Memory B cell (primary cell): Measurements from ENCODE around the gene USP47.
A peak's percentile ranks its signal among the peaks of the same experiment; 100 is the strongest.

ENCODE experiments used
- ATAC-seq: fragments of 150-1000 bp; cut with Tn5 transposase; 2 replicates; pipeline ENCODE4 v1.10.0; 2021; ENCODE audit warnings: low read depth, mild to moderate bottlenecking, moderate library complexity
- DNase-seq, 2 donors: peaks; one replicate each; pipeline ENCODE4 v3.0.0; 2022; ENCODE audit warnings: low spot score in 2 of 2
- H3K27ac Mint-ChIP-seq: one replicate; pipeline ENCODE4 v1.8.0; 2022; ENCODE audit warnings: mild to moderate bottlenecking, moderate library complexity, mixed read lengths
- H3K27me3 Mint-ChIP-seq: one replicate; pipeline ENCODE4 v1.8.0; 2022; ENCODE audit warnings: mixed read lengths
- H3K36me3 Mint-ChIP-seq: one replicate; pipeline ENCODE4 v1.8.0; 2022; ENCODE audit warnings: mild to moderate bottlenecking, mixed read lengths
- H3K4me1 Mint-ChIP-seq: one replicate; pipeline ENCODE4 v1.8.0; 2022; ENCODE audit warnings: mixed read lengths
- H3K4me3 Mint-ChIP-seq: one replicate; pipeline ENCODE4 v1.8.0; 2022; ENCODE audit warnings: mild to moderate bottlenecking, moderate library complexity, mixed read lengths
- H3K9me3 Mint-ChIP-seq: one replicate; pipeline ENCODE4 v1.8.0; 2022; ENCODE audit warnings: mixed read lengths

USP47 gene

GRCh38 chr11:11946878-11947277 lies 105.1 kb downstream of the USP47 start:
- DNase-seq (no peak), ATAC-seq (no peak)
- Mint-ChIP-seq H3K36me3 (peaks cover 24% of the 10 kb centered on the region), H3K27ac (no peak overlapping the region), H3K4me1 (no peaks in the 10 kb centered on the region), H3K27me3 (no peaks in the 10 kb centered on the region), H3K9me3 (no peaks in the 10 kb centered on the region), H3K4me3 (no peak overlapping the region)

GRCh38 chr11:11947825-11948224 lies 106.1 kb downstream of the USP47 start:
- H3K27ac Mint-ChIP-seq, result no peak overlapping the region
- H3K36me3 Mint-ChIP-seq, result peaks cover 24% of the 10 kb centered on the region
- no peak overlapping the region for H3K4me3 Mint-ChIP-seq
- ATAC-seq (no peak), DNase-seq (no peak)
- H3K4me1 Mint-ChIP-seq, result no peaks in the 10 kb centered on the region
- H3K9me3 Mint-ChIP-seq, result no peaks in the 10 kb centered on the region
- H3K27me3 Mint-ChIP-seq, result no peaks in the 10 kb centered on the region

- ATAC-seq (no peak), DNase-seq (no peak)
- Mint-ChIP-seq H3K4me3 (no peak overlapping the region), H3K4me1 (no peaks in the 10 kb centered on the region), H3K9me3 (no peaks in the 10 kb centered on the region), H3K36me3 (peaks cover 24% of the 10 kb centered on the region), H3K27ac (no peak overlapping the region), H3K27me3 (no peaks in the 10 kb centered on the region)
Measured at GRCh38 chr11:11948242-11948947, 106.6 kb downstream of the USP47 start.

- Mint-ChIP-seq H3K4me1 (no peaks in the 10 kb centered on the region), H3K27ac (no peak overlapping the region), H3K4me3 (no peak overlapping the region), H3K36me3 (peaks cover 28% of the 10 kb centered on the region), H3K27me3 (no peaks in the 10 kb centered on the region), H3K9me3 (no peaks in the 10 kb centered on the region)
- no peak for ATAC-seq
- no peak for DNase-seq
Measured at GRCh38 chr11:11949482-11949881, 107.7 kb downstream of the USP47 start.

- no peak for ATAC-seq
- H3K4me1 Mint-ChIP-seq, result no peaks in the 10 kb centered on the region
- DNase-seq, result no peak
- H3K27ac Mint-ChIP-seq, result peak overlapping the region; percentile 51
- H3K4me3 Mint-ChIP-seq, result no peak overlapping the region
- peaks cover 36% of the 10 kb centered on the region for H3K36me3 Mint-ChIP-seq
- no peaks in the 10 kb centered on the region for H3K9me3 Mint-ChIP-seq
- H3K27me3 Mint-ChIP-seq, result no peaks in the 10 kb centered on the region
Measured at GRCh38 chr11:11952036-11952435, 110.3 kb downstream of the USP47 start.

- H3K36me3 Mint-ChIP-seq, result peaks cover 27% of the 10 kb centered on the region
- H3K9me3 Mint-ChIP-seq, result no peaks in the 10 kb centered on the region
- DNase-seq (no peak), ATAC-seq (no peak)
- peaks cover 8% of the 10 kb centered on the region for H3K4me1 Mint-ChIP-seq
- H3K4me3 Mint-ChIP-seq, result no peak overlapping the region
- H3K27me3 Mint-ChIP-seq, result no peaks in the 10 kb centered on the region
- peak overlapping the region; percentile 13 for H3K27ac Mint-ChIP-seq
Measured at GRCh38 chr11:11956006-11956405, 114.2 kb downstream of the USP47 start.

GRCh38 chr11:11958403-11959231 lies 116.8 kb downstream of the USP47 start:
- peaks cover 8% of the 10 kb centered on the region for H3K4me1 Mint-ChIP-seq
- ATAC-seq (no peak), DNase-seq (no peak)
- no peaks in the 10 kb centered on the region for H3K9me3 Mint-ChIP-seq
- peaks cover 12% of the 10 kb centered on the region for H3K36me3 Mint-ChIP-seq
- H3K27me3 Mint-ChIP-seq, result no peaks in the 10 kb centered on the region
- no peak overlapping the region for H3K4me3 Mint-ChIP-seq
- H3K27ac Mint-ChIP-seq, result no peak overlapping the region

- no peaks in the 10 kb centered on the region for H3K9me3 Mint-ChIP-seq
- peak overlapping the region; percentile 10 for H3K27ac Mint-ChIP-seq
- peaks cover 8% of the 10 kb centered on the region for H3K4me1 Mint-ChIP-seq
- H3K4me3 Mint-ChIP-seq, result no peak overlapping the region
- no peaks in the 10 kb centered on the region for H3K27me3 Mint-ChIP-seq
- no peak for DNase-seq
- H3K36me3 Mint-ChIP-seq, result peaks cover 10% of the 10 kb centered on the region
- ATAC-seq, result no peak
Measured at GRCh38 chr11:11959601-11960000, 117.8 kb downstream of the USP47 start.

GRCh38 chr11:11960687-11961086 lies 118.9 kb downstream of the USP47 start:
- DNase-seq, result no peak
- H3K27ac Mint-ChIP-seq, result no peak overlapping the region

GRCh38 chr11:11961399-11962028 lies 119.7 kb downstream of the USP47 start:
- Mint-ChIP-seq H3K27ac (no peak overlapping the region), H3K4me3 (no peak overlapping the region), H3K9me3 (no peaks in the 10 kb centered on the region), H3K4me1 (peaks cover 8% of the 10 kb centered on the region), H3K36me3 (peaks cover 3% of the 10 kb centered on the region), H3K27me3 (peaks cover 6% of the 10 kb centered on the region)
- ATAC-seq, result no peak
- no peak for DNase-seq

More at GRCh38 chr11:11960687-11961086, 118.9 kb downstream of the USP47 start:
- peaks cover 10% of the 10 kb centered on the region for H3K36me3 Mint-ChIP-seq
- no peak overlapping the region for H3K4me3 Mint-ChIP-seq
- no peaks in the 10 kb centered on the region for H3K27me3 Mint-ChIP-seq
- no peak for ATAC-seq
- H3K4me1 Mint-ChIP-seq, result peaks cover 8% of the 10 kb centered on the region
- H3K9me3 Mint-ChIP-seq, result no peaks in the 10 kb centered on the region

GRCh38 chr11:11963067-11963466 lies 121.3 kb downstream of the USP47 start:
- no peak for ATAC-seq
- DNase-seq, result no peak
- Mint-ChIP-seq H3K9me3 (no peaks in the 10 kb centered on the region), H3K27me3 (peaks cover 6% of the 10 kb centered on the region), H3K27ac (no peak overlapping the region), H3K4me3 (no peak overlapping the region), H3K36me3 (no peaks in the 10 kb centered on the region), H3K4me1 (peaks cover 8% of the 10 kb centered on the region)

- ATAC-seq, result no peak
Measured at GRCh38 chr11:11963842-11964773, 122.3 kb downstream of the USP47 start.

GRCh38 chr11:11964774-11965150 lies 123.0 kb downstream of the USP47 start:
- no peaks in the 10 kb centered on the region for H3K9me3 Mint-ChIP-seq
- no peak overlapping the region for H3K27ac Mint-ChIP-seq
- no peak for DNase-seq
- H3K36me3 Mint-ChIP-seq, result no peaks in the 10 kb centered on the region
- peaks cover 5% of the 10 kb centered on the region for H3K4me1 Mint-ChIP-seq
- no peak for ATAC-seq
- no peak overlapping the region for H3K4me3 Mint-ChIP-seq
- H3K27me3 Mint-ChIP-seq, result peaks cover 9% of the 10 kb centered on the region

More at GRCh38 chr11:11963842-11964773, 122.3 kb downstream of the USP47 start:
- peaks cover 9% of the 10 kb centered on the region for H3K27me3 Mint-ChIP-seq
- no peak overlapping the region for H3K4me3 Mint-ChIP-seq
- no peaks in the 10 kb centered on the region for H3K9me3 Mint-ChIP-seq
- no peaks in the 10 kb centered on the region for H3K36me3 Mint-ChIP-seq
- DNase-seq, result no peak
- H3K4me1 Mint-ChIP-seq, result peaks cover 5% of the 10 kb centered on the region
- no peak overlapping the region for H3K27ac Mint-ChIP-seq
